Measurements from ENCODE around the gene IL4I1. TPM values are rescaled to one million over a fixed set of nuclear protein-coding genes. Genes with fewer than 3 reads are reported as not detected.

Gene IL4I1
- total and polyA plus RNA-seq, 2 of the 8 experiments (the other 6 are each of a cell fraction or from before 2014, with no cell fraction given): 0.41 to 0.76 TPM

DNA sequence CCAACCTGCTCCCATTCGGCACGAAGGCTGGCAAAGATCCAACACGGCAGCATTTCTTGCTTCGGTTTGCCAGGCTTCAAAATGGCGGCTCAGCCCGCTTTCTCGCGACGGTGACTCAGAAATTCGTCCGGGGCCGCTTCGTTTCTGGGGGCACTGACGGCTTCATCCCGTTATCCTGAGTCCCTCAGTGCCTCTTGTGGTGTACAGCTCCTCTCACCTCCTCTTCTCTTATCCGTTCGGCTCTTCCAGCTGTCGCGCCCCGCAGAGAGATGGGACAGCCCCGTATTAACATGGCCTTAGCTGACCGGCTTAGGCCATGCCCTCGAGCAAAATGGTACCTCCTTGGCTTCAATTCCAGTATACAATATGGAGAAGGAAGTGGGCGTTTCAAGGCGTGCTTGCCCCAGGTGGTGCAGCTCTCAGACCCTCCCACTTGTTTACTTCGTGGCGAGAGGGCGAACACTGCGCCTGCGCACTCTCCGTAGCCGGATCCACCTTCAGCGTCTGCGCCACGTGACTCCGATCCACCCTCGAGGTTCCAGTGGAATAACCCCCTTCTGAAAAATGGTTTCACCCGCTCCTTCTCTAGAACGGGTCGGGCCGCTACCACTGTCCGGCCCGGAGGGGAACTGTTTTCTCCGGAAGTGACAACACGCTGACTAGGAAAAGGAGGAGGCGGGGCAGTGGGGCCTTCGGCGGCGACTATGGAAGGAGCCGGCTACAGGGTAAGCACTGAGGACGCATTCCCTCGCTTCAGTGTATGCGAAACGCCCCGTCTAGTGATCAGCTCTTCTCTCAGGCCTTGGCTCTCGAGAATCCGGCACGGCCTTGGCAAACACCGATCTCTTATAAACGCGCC lies 19.4 kb downstream of the IL4I1 start, which contains the start of the genes AKT1S1 and TBC1D17:
Gene AKT1S1, minus strand, starts transcription at position 336 of the 859 bp plus-strand sequence. CDS start 4,060 bp downstream, outside the sequence.
Gene TBC1D17, plus strand, starts transcription at position 683 of the 859 bp plus-strand sequence. Its CDS starts 22 bp downstream, at position 705.
- Histone ChIP-seq H2BK12ac (ENCODE audit: low read depth, low read length) (peak within 1 kb of the TSS; percentile 99), H3K18ac (ENCODE audit: extremely low read depth, low read length) (peak within 1 kb of the TSS; percentile 99), H3K4me1 (replicated peaks in 1 of 4; ENCODE audit: control insufficient read depth in 3 of 4, insufficient read depth in 4 of 4, low read length in 3 of 4) (peaks cover 0 to 13% (median 7%) of the 10 kb centered on the region in 4 experiments; a peak in 6 of 7 replicates), H3K4me3 (ENCODE audit: extremely low read depth in 1 of 4, insufficient read depth in 2 of 4, low read depth in 3 of 4, low read length in 4 of 4) (peak within 1 kb of the TSS; percentile 90 to 95 (median 92)), H2BK120ac (replicated peaks; ENCODE audit: low read depth, low read length) (peak within 1 kb of the TSS; percentile 44), H3K79me1 (ENCODE audit: low read depth, low read length) (peaks cover 16% of the 10 kb centered on the region), H4K20me1 (replicated peaks in 1 of 2; ENCODE audit: control insufficient read depth in 1 of 2, insufficient read depth in 2 of 2, low read length in 2 of 2) (peaks cover 7 to 9% of the 10 kb centered on the region in 2 experiments), H2AK5ac (ENCODE audit: low read depth, low read length) (peak within 1 kb of the TSS; percentile 86; the same call in 1 of the 2 replicates), H2BK5ac (ENCODE audit: low read depth, low read length) (peak within 1 kb of the TSS; percentile 100), H3K27me3 (replicated peaks in 1 of 4; ENCODE audit: control insufficient read depth in 3 of 4, extremely low read depth in 1 of 4, insufficient read depth in 3 of 4, low read length in 3 of 4) (no peaks in the 10 kb centered on the region), H4K5ac (ENCODE audit: insufficient read length, low read depth, low read length) (peak within 1 kb of the TSS; percentile 97), H4K91ac (replicated peaks; ENCODE audit: insufficient read length, low read length) (peak within 1 kb of the TSS; percentile 97), H4K8ac (ENCODE audit: extremely low read depth, insufficient read depth, low read length) (peak within 1 kb of the TSS; percentile 99), H3K56ac (replicated peaks; ENCODE audit: insufficient read length, low read depth, low read length) (peak within 1 kb of the TSS; percentile 93), H3K36me3 (ENCODE audit: control insufficient read depth in 2 of 4, insufficient read depth in 4 of 4, low read length in 3 of 4) (peaks cover 6 to 29% (median 23%) of the 10 kb centered on the region in 4 experiments), H2AFZ (ENCODE audit: low read length) (peak within 1 kb of the TSS; percentile 98), H2BK20ac (ENCODE audit: low read length) (0 out of 2 replicates have a peak within 1 kb of the TSS, but pooled peaks have one; percentile 87), H3K27ac (ENCODE audit: low read depth, low read length) (peak within 1 kb of the TSS; percentile 99), H3K4me2 (ENCODE audit: insufficient read depth in 1 of 2, low read depth in 2 of 2, low read length in 2 of 2) (peak within 1 kb of the TSS; percentile 90 to 92), H3K23me2 (ENCODE audit: low read depth, low read length) (peaks cover 16% of the 10 kb centered on the region), H3K4ac (replicated peaks; ENCODE audit: insufficient read length, low read depth, low read length) (peak within 1 kb of the TSS; percentile 89), H2BK15ac (ENCODE audit: low read length) (peak within 1 kb of the TSS; percentile 97; the same call in 1 of the 2 replicates), H3K79me2 (ENCODE audit: control insufficient read depth in 1 of 2, insufficient read depth in 2 of 2, low read length in 2 of 2) (peaks cover 0 to 30% of the 10 kb centered on the region in 2 experiments; a peak in 2 of 4 replicates), H3K23ac (ENCODE audit: insufficient read length) (no peak within 1 kb of the TSS), H3K9ac (replicated peaks in 1 of 4; ENCODE audit: extremely low read depth in 1 of 4, low read depth in 3 of 4, low read length in 3 of 4) (peak within 1 kb of the TSS; percentile 94 to 99 (median 98)), H3K14ac (ENCODE audit: insufficient read length) (no peak within 1 kb of the TSS), H3K9me3 (ENCODE audit: insufficient read depth in 2 of 2, low read depth in 1 of 2, low read length in 1 of 2) (no peaks in the 10 kb centered on the region)
- FAIRE-seq (peak; percentile 94), DNase-seq (ENCODE audit: low read depth in 1 of 2, low spot score in 2 of 2) (peak; percentile 96 to 100)
- POLR2A ChIA-PET (ENCODE audit: partially characterized antibody): interaction anchor here (0.8 to 6.2 kb wide), 19 partner anchors 11 to 378 kb away, joined by 3 to 76 read pairs (median 6); partner anchors contain the start of genes ATF5, CPT1C, MED25 and NUP62
- CTCF ChIA-PET (ENCODE audit: partially characterized antibody): interaction anchor here (0.6 kb wide), 1 partner anchor 13 kb away, joined by 3 read pairs; no protein-coding TSS in a partner anchor
- WGBS, 2 experiments (ENCODE audit: extremely low coverage in 1 of 2, insufficient coverage in 1 of 2, insufficient read length in 1 of 2, insufficient replicate concordance in 2 of 2, low coverage in 1 of 2, low lambda C conversion rate in 2 of 2, missing lambda C conversion rate in 1 of 2): 1% methylated on average over 58 of the region's 61 CpGs; no CpG with 5 or more reads in 1 of the 2 experiments
- TF ChIP-seq TAF1 (IDR thresholded peaks at IDR 0.05; ENCODE audit: low read depth, low read length): peak; percentile 90
- no peak for TF ChIP-seq RNF2 (IDR thresholded peaks at IDR 0.05; ENCODE audit: borderline replicate concordance, low read depth, low read length, missing control alignments, poor library complexity, severe bottlenecking)
- TF ChIP-seq SAP30 (IDR thresholded peaks at IDR 0.05; ENCODE audit: insufficient read depth, insufficient replicate concordance, low read length): peak; percentile 24
- no peak for TF ChIP-seq FOSL1 (IDR thresholded peaks at IDR 0.05; ENCODE audit: insufficient read depth, low read depth, low read length)
- no peak for TF ChIP-seq RFX5 (IDR thresholded peaks at IDR 0.05; ENCODE audit: borderline replicate concordance, low read depth, low read length)
- peak; percentile 95 for TF ChIP-seq YY1 (IDR thresholded peaks at IDR 0.05; ENCODE audit: low read depth, low read length)
- TF ChIP-seq ATF2 (IDR thresholded peaks at IDR 0.05; ENCODE audit: low read length): no peak; the same call in 1 of the 2 replicates
- TF ChIP-seq KDM4A (IDR thresholded peaks at IDR 0.05; ENCODE audit: low read depth, low read length, severe bottlenecking): peak; percentile 66

Measured in H1 (cell line).